Measurements from ENCODE around the gene HNRNPR.

- TF ChIP-seq POLR2A (IDR thresholded peaks at IDR 0.05; ENCODE audit: low read depth, low read length) (no peak), POLR2AphosphoS5 (IDR thresholded peaks at IDR 0.05; ENCODE audit: low read depth, low read length) (no peak), PAX5 (IDR thresholded peaks at IDR 0.05; ENCODE audit: insufficient read depth, low read length, severe bottlenecking) (no peak)
Observed at GRCh38 chr1:23389837-23390321, 45.8 kb upstream of the HNRNPR start.

All from GM12891 (cell line).